HG02870 (cell line): Measurements from ENCODE around the gene IKZF1.

Experiments
- ATAC-seq: cut with Tn5 transposase; IDR thresholded peaks from one replicate; pipeline ENCODE4 v1.9.1; 2021; ENCODE audit warnings: mild to moderate bottlenecking, moderate library complexity; ENCODE audit not compliant: unreplicated experiment

IKZF1 gene

GRCh38 chr7:50352751-50353150, 48.2 kb downstream of the IKZF1 start:
- no peak for ATAC-seq

DNA sequence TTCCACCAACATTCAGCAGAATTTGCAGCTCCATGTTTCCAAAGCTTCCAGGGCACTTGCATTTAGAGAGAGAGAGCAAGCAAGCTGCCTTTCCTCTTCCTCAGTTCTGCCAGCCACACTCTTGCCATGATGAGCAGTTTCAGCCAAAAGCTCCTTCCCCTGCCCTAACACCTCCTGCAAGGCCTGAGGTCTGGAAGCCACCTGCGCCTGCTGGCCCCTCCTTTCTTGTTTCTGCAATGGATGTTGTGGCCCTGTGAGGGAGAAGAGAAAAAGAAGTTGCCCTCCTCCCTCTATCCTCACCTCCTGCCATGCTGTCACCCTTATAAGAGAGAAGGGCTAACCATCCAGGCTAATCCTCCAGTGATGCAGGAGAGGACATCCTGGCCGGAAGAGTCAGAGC, 48.7 kb downstream of the IKZF1 start:
- ATAC-seq = no peak

GRCh38 chr7:50353894-50354595, 49.5 kb downstream of the IKZF1 start:
- ATAC-seq = no peak

DNA sequence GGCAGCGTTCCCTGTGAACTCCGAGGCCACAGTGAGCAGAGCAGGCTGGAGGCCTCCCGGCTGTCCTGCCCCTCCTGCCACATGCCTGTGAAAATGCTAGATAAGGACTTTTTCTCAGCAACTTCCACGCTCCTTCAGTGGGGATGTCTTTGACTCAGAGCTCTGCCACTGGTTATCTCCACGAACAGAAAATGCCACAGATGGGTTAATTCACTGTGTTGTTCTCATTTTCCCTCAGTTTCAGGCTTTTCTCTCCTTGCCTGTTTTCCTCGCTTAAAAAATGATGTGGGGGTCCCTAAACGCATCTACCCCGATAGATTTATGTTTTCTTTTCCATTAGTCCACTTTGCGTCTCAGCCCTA, 51.3 kb downstream of the IKZF1 start:
- no peak for ATAC-seq

- ATAC-seq = no peak
These were observed 51.9 kb downstream of the IKZF1 start for GRCh38 chr7:50356212-50356944.

DNA sequence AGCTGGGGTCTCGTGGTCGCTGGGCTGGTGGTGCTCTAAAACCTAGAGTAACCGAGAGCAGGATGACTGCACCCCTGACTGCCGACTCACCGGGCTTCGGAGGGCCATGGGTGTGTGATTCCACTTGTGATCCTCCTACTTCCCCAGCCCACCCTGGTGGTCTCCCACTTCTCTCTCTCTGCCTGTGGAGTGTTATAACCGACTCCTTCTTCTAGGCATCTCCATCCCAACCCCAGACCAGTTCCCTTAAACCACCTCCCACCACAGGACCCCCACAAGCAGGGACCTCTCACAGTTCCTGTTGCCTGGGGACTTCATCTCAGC, 52.4 kb downstream of the IKZF1 start:
- no peak for ATAC-seq

- ATAC-seq = no peak
These were observed 52.9 kb downstream of the IKZF1 start for GRCh38 chr7:50357426-50357825.

GRCh38 chr7:50358041-50358705, 53.7 kb downstream of the IKZF1 start:
- ATAC-seq = no peak

DNA sequence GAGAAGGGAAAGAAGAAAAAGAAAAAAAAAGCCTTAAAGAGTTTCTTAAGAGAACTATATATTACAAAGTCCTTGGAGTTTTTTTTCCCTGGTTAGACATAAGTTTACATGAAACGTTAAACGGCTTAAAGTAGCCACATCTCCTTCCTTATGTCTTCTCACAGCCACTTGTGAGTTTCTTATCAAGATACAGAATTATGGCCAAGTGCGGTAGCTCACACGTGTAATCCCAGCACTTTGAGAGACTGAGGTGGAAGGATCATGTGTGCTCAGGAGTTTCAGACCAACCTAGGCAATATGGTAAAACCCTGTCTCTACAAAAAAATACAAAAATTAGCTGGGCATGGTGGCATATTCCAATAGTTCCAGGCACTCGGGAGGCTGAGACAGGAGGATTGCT, 54.3 kb downstream of the IKZF1 start:
- no peak for ATAC-seq

GRCh38 chr7:50359258-50359994, 54.9 kb downstream of the IKZF1 start:
- no peak for ATAC-seq

DNA sequence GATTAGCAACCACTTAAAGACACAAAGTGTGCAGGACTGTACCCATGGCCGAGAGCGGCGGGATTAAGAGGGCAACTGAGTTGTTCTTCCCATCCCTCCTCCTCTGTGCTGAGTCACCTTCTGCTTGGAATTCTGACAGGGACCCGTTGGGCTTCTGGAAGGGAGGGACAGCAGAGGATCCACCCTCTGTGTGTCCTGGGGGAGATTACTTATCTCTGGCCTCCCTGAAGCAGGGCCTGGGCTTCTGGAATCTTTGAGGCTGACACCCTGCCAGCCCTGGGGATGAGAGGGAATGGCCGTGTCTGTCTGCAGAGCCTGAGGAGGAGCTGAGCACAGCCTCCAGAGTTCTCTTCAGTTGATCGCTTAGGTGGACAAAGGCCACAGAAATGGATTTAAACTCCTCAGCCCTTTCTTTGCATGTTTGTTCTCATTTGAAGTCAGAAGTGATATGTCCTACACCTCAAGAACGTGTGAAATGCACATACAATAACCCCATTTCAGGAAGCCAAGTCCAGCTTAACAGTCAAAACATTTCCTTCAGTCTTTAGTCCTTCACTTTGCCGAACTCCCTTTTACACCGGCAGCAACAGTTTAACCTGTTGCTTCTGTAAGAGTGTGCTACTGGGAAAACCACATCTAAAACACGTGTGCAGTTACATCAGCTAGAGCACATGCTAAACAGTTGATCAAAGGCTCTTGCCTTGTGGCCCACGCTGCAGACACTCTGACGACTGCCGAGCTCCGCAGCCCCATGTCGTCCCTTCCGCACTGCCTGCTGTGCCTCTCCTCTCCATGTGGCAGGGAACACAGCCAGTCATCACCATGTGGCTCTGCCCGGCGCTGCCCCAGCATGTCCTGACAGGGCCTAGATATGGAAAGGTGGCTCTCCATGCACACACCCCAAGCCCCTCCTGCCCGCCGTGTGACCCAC, 55.7 kb downstream of the IKZF1 start:
- no peak for ATAC-seq

DNA sequence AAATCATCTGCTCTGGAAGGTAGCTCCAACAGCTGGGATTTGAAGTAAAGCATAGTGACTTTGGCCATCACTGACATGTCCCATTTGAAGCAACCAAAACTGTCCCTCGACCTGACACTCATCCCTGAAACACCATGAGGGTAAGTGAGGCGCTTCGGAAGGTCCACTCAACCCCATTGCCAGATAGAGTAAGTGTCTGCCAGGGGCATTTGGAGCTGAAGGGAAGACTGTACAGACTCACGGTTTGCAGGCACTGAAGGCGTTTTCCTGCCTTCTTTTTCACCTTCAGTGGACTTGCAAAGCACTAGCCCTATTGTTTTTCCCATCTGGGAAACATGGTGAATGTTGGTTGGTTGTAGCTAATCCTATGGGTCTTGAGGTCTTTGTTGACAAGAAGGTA, 57.6 kb downstream of the IKZF1 start:
- ATAC-seq = no peak

- no peak for ATAC-seq
These were observed 58.3 kb downstream of the IKZF1 start for GRCh38 chr7:50362712-50363282.

DNA sequence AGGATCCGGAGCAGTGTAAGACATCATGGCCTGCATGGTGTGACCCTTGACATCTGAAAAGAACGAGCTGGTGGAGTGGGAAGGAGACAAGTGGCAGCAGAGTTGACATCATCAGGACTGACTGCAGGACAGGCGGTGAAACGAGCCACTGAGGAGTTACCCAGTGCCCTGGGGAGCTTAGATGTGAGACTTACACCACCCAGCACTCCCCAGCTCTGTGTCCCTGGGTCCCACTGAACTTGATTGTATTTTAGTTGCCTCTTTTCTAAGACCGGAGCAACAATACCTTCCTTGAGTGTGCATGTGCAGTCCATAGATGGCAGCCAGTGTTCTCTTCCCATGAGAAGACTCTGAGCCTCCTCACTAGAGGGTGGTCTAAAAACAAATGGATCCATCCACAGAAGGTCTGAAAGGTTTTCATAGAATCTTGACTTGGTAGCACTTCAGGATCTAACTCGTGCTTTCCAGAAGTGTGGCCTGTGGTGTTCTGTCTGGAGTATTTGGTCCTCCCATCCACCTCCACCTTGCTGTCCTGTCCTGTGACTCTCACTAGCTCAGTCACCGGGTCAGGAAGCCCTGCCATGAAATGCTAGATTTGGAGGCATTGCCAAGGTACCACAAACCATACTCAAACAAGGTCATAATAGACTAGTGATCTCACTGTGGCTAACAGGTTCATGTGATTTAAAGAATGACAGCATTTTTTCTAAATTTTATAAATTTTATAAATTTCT, 59.0 kb downstream of the IKZF1 start:
- no peak for ATAC-seq

DNA sequence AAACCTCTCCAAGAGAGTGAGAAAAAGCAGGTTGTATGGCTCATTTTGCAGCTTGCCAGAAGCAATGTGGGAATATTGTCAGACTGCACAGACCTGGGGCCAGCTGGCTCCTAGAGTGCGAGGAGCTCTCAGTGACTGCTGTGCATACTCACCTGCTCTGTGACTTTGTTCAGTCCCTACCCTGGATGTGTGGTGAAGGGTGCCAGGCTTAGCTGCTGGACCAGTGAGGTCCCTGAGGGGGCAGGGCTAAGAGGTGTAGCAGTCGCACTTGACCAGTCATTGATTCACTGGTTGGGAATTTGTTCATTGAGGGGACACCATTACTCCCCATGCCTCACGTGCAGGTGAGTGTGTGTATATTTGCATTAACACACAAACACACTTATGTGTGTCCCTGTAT, 60.1 kb downstream of the IKZF1 start:
- ATAC-seq = no peak

DNA sequence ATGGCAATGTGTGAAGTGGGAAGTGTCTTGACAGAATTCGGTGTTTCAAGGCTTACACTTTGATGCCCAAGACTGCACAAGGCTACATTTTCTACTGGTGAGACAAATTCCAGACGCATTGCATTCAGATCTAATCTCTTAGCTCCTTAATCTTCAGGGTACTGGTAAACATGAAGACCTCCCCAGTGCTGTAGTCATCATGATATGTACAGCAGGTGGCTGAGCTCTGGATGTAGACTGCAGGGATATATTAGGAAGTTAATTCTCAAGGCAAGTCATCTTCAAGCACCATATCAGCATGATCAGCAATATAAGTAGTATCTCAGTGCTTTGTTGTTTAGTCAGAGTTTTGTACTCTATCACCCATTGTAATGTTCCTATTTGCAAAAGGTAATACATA, 61.8 kb downstream of the IKZF1 start:
- no peak for ATAC-seq

GRCh38 chr7:50367100-50367499, 62.6 kb downstream of the IKZF1 start:
- no peak for ATAC-seq

GRCh38 chr7:50367570-50367969, 63.1 kb downstream of the IKZF1 start:
- no peak for ATAC-seq

DNA sequence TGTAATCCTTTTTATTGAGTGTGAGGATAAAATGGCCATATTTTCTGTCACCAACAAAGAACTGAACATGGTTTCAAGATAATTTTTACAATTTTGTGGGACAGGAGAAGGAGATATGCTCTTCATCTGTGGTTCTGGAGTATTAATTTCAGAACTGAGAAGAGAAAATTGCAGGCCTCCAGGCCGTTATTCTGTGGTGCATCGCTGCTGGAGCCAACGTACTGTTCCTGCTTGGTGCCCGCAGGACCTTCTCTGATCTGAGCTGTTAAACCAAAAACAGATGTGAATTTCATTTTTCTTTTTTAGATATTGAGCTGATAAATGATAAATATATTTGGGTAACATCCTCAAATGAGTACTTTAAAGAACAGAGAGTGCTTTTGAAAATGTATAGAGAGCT, 63.9 kb downstream of the IKZF1 start:
- peak; percentile 70 for ATAC-seq
